Measurements from ENCODE around the gene PPCDC.
A peak's percentile ranks its signal among the peaks of the same experiment; 100 is the strongest.

Gene PPCDC
- total RNA-seq = 2.8 to 13.8 (median 8.0) reads per million in 18 experiments

GRCh38 chr15:75023181-75023871, at the start of gene PPCDC:
PPCDC (plus strand) TSS chr15:75023590; CDS start chr15:75028319, 4,729 bp downstream.
- peak; percentile 97 for DNase-seq

GRCh38 chr15:74976159-74976558, 47.2 kb upstream of the PPCDC start:
- DNase-seq = peak; percentile 19 to 31

- DNase-seq = no peak
These were observed 45.8 kb upstream of the PPCDC start for GRCh38 chr15:74977599-74977998.

GRCh38 chr15:74978077-74978476, 45.3 kb upstream of the PPCDC start:
- no peak for DNase-seq

- no peak for DNase-seq
These were observed 44.9 kb upstream of the PPCDC start for GRCh38 chr15:74978503-74978902.

GRCh38 chr15:74982183-74982582, 41.2 kb upstream of the PPCDC start:
- DNase-seq = peak; percentile 57 to 66

- peak; percentile 72 for DNase-seq
These were observed 39.6 kb upstream of the PPCDC start for GRCh38 chr15:74983725-74984231.

- DNase-seq = no peak
These were observed 35.2 kb upstream of the PPCDC start for GRCh38 chr15:74988007-74988800.

GRCh38 chr15:74989527-74989926, 33.9 kb upstream of the PPCDC start:
- DNase-seq = no peak

GRCh38 chr15:74992619-74993018, 30.8 kb upstream of the PPCDC start:
- DNase-seq = no peak

- DNase-seq = no peak
These were observed 29.2 kb upstream of the PPCDC start for GRCh38 chr15:74994236-74994635.

GRCh38 chr15:74994685-74995084, 28.7 kb upstream of the PPCDC start:
- DNase-seq = no peak

GRCh38 chr15:74995182-74995778, 28.1 kb upstream of the PPCDC start, which contains the start of gene SCAMP5:
SCAMP5 (plus strand) TSS chr15:74995563; CDS start chr15:75011840, 16,277 bp downstream.
- DNase-seq = peak; percentile 88 to 94

GRCh38 chr15:74995779-74996765, 27.3 kb upstream of the PPCDC start:
- DNase-seq = no peak

- DNase-seq = no peak
These were observed 26.2 kb upstream of the PPCDC start for GRCh38 chr15:74997141-74997540.

GRCh38 chr15:74997543-74997942, 25.8 kb upstream of the PPCDC start:
- no peak for DNase-seq

- no peak for DNase-seq
These were observed 22.1 kb upstream of the PPCDC start for GRCh38 chr15:75001310-75001709.

- DNase-seq = no peak
These were observed 21.0 kb upstream of the PPCDC start for GRCh38 chr15:75002398-75002797.

- peak in 1 of 2 donors; percentile 23 for DNase-seq
These were observed 16.2 kb upstream of the PPCDC start for GRCh38 chr15:75007216-75007615.

- DNase-seq = peak; percentile 11 to 62
These were observed 15.2 kb upstream of the PPCDC start for GRCh38 chr15:75008221-75008625.

GRCh38 chr15:75008629-75009326, 14.6 kb upstream of the PPCDC start:
- peak; percentile 20 to 53 for DNase-seq
